Measurements from ENCODE around the gene IQGAP2. TPM values are rescaled to one million over a fixed set of nuclear protein-coding genes. Genes with fewer than 3 reads are reported as not detected.

The IQGAP2 gene
- total and polyA plus RNA-seq, 9 of the 15 experiments (the other 6 are each of a cell fraction or from before 2014, with no cell fraction given): 8.7 to 23.2 (median 17.4) TPM

- TF ChIP-seq E2F8 (IDR thresholded peaks at IDR 0.05; ENCODE audit: low read depth, partially characterized antibody) (no peak), RBM17 (IDR thresholded peaks at IDR 0.05; ENCODE audit: borderline replicate concordance, low read depth, low read length) (no peak)
- TF ChIP-seq, protein P1, sequence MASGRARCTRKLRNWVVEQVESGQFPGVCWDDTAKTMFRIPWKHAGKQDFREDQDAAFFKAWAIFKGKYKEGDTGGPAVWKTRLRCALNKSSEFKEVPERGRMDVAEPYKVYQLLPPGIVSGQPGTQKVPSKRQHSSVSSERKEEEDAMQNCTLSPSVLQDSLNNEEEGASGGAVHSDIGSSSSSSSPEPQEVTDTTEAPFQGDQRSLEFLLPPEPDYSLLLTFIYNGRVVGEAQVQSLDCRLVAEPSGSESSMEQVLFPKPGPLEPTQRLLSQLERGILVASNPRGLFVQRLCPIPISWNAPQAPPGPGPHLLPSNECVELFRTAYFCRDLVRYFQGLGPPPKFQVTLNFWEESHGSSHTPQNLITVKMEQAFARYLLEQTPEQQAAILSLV (tag; IDR thresholded peaks at IDR 0.05): no peak
Observed at GRCh38 chr5:76692274-76692540, 289.1 kb downstream of the IQGAP2 start (continued).

- ATAC-seq (no peak), FAIRE-seq (no peak)
- TF ChIP-seq HMG20B (CRISPR knock-in tag; IDR thresholded peaks at IDR 0.05): no peak
- TF ChIP-seq TFAM (CRISPR knock-in tag; conservative IDR thresholded peaks at IDR 0.05): no peak
- no peak for TF ChIP-seq ZNF146 (CRISPR knock-in tag; IDR thresholded peaks at IDR 0.05; ENCODE audit: unreplicated experiment)
- no peak for TF ChIP-seq NRF1 (conservative IDR thresholded peaks at IDR 0.05 in 1 of 2, IDR thresholded peaks at IDR 0.05 in 1 of 2)
- no peak for TF ChIP-seq NONO (IDR thresholded peaks at IDR 0.05; ENCODE audit: low read depth in 2 of 2, low read length in 1 of 2)
- TF ChIP-seq, protein P2, sequence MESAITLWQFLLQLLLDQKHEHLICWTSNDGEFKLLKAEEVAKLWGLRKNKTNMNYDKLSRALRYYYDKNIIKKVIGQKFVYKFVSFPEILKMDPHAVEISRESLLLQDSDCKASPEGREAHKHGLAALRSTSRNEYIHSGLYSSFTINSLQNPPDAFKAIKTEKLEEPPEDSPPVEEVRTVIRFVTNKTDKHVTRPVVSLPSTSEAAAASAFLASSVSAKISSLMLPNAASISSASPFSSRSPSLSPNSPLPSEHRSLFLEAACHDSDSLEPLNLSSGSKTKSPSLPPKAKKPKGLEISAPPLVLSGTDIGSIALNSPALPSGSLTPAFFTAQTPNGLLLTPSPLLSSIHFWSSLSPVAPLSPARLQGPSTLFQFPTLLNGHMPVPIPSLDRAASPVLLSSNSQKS (CRISPR knock-in tag; IDR thresholded peaks at IDR 0.05): no peak
- TF ChIP-seq ZBTB43 (CRISPR knock-in tag; IDR thresholded peaks at IDR 0.05): no peak
Observed at GRCh38 chr5:76692651-76693050, 289.6 kb downstream of the IQGAP2 start.

More at GRCh38 chr5:76692651-76693050, 289.6 kb downstream of the IQGAP2 start:
- Histone ChIP-seq H3K4me3 (no peak overlapping the region), H3K9ac (ENCODE audit: insufficient read depth in 1 of 2, low read depth in 2 of 2, low read length in 2 of 2) (no peak overlapping the region), H2AFZ (ENCODE audit: low read depth, low read length) (no peak overlapping the region), H3K36me3 (ENCODE audit: control insufficient read depth, insufficient read depth, low read length) (no peaks in the 10 kb centered on the region), H3K4me2 (ENCODE audit: insufficient read depth, low read length) (no peak overlapping the region), H3K27ac (ENCODE audit: extremely low read depth, low read depth, low read length) (no peak overlapping the region), H3K79me2 (ENCODE audit: control insufficient read depth, insufficient read depth, low read length) (no peaks in the 10 kb centered on the region), H3K9me3 (replicated peaks; ENCODE audit: control insufficient read depth, insufficient read depth, low read depth, low read length) (no peaks in the 10 kb centered on the region), H4K20me1 (replicated peaks; ENCODE audit: control insufficient read depth, insufficient read depth, low read length) (no peaks in the 10 kb centered on the region), H3K27me3 (ENCODE audit: control insufficient read depth in 2 of 2, insufficient read depth in 2 of 2, low read length in 2 of 2) (no peaks in the 10 kb centered on the region), H3K4me1 (replicated peaks in 1 of 2; ENCODE audit: control insufficient read depth in 2 of 2, insufficient read depth in 2 of 2, low read length in 2 of 2) (peaks cover 0 to 10% of the 10 kb centered on the region in 2 experiments; a peak in 3 of 5 replicates), H3K9me1 (ENCODE audit: control insufficient read depth, insufficient read depth, low read length) (no peaks in the 10 kb centered on the region)
- ChIA-PET CTCF (ENCODE audit: low intra/inter-chr PET ratio) (no interaction called here), POLR2A (interaction anchor here (0.7 to 1.6 kb wide), 5 partner anchors 8 to 24 kb away, joined by 3 to 5 read pairs (median 3); no protein-coding TSS in a partner anchor)
- BruUV-seq (replicated peaks): no TSS peak
- intact Hi-C loops (cut with micrococcal nuclease): no loop called here
- DNase-seq (ENCODE audit: extremely low read depth in 1 of 4, low spot score in 3 of 4): no peak
- in situ Hi-C loops (cut with MboI): no loop called here
- 62% methylated on average over 3 of the region's 3 CpGs for WGBS (ENCODE audit: insufficient coverage, low coverage, missing lambda C conversion rate)
